NAMALWA (cell line): Measurements from ENCODE around the gene SLC2A6.

Experiments
- DNase-seq: peaks from one replicate; pipeline ENCODE4 v3.0.0-alpha.2; 2015; ENCODE audit warnings: low spot score

The SLC2A6 gene

GRCh38 chr9:133460405-133461175, 18.3 kb downstream of the SLC2A6 start:
- peak; percentile 86 for DNase-seq

GRCh38 chr9:133459476-133460404, 19.2 kb downstream of the SLC2A6 start, which contains the start of gene CACFD1:
CACFD1 (plus strand) TSS chr9:133459978; CDS start chr9:133460067, 89 bp downstream.
- peak; percentile 97 for DNase-seq

DNA sequence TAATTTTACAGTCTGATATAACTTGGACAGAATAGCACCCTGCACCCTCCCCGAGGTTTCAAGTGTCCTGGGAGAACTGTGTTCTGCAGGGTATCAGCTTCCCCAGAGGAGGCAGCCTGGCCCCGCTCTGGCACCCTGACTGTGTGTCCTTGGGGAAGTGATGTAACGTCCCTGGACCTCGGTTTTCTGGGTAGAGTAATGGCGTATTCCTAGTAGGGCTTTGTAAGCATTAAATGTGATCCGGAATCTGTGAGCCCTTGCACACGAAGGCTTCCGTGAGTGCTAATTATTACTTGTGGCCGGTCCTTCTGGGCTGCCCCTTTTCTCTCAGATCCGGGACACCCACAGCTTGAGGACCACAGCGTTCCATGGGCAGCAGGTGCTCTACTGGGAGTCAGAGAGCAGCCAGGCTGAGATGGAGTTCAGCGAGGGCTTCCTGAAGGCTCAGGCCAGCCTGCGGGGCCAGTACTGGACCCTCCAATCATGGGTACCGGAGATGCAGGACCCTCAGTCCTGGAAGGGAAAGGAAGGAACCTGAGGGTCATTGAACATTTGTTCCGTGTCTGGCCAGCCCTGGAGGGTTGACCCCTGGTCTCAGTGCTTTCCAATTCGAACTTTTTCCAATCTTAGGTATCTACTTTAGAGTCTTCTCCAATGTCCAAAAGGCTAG, 20.1 kb downstream of the SLC2A6 start:
- no peak for DNase-seq

- no peak for DNase-seq
Observed at GRCh38 chr9:133457748-133458147, 21.2 kb downstream of the SLC2A6 start.

- DNase-seq, result no peak
Observed at GRCh38 chr9:133457233-133457632, 21.7 kb downstream of the SLC2A6 start.

- no peak for DNase-seq
Observed at GRCh38 chr9:133456409-133456808, 22.5 kb downstream of the SLC2A6 start.

GRCh38 chr9:133455936-133456335, 23.0 kb downstream of the SLC2A6 start:
- DNase-seq, result no peak

DNA sequence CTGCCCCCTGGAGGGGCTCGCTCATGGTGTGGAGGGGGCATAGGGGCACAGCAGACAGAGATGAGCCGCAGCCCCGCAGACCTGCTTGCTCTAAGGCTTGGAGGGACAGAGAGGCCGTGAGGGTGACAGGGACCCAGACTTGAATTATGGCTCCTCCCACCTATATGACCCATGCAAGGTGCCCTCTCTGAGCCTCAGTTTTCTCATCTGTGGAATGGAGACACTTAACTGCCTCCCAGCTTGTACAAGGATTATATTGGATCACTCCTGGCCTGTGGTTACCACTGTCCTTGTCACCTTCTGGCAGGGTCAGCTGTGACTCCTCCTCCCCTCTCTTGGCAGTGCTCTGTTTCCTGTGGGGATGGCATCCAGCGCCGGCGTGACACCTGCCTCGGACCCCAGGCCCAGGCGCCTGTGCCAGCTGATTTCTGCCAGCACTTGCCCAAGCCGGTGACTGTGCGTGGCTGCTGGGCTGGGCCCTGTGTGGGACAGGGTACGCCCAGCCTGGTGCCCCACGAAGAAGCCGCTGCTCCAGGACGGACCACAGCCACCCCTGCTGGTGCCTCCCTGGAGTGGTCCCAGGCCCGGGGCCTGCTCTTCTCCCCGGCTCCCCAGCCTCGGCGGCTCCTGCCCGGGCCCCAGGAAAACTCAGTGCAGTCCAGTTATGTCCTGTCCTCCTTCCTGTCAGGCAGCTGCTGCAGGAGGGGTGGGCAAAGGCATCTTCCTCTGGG, 23.8 kb downstream of the SLC2A6 start:
- DNase-seq, result no peak

- DNase-seq, result no peak
Observed at GRCh38 chr9:133454325-133454724, 24.6 kb downstream of the SLC2A6 start.

DNA sequence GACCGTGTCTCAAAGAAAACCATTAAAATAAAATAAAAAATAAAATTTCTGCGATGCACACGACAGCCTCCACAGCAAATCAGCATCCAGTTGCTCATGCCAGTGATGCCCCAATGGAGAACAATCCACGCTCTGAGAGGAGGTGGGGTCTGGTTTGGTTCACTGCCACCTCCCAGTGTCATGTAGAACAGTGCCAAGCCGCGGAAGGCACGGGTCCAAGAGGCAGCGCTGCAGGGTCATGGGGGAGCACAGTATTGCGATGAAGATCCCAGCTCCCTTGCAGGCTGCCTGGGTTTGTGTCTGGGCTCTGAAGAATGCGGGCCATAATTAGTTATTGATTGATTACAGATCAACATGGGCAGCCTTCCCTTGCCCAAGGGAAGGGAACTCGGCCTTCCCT, 25.2 kb downstream of the SLC2A6 start:
- no peak for DNase-seq

DNA sequence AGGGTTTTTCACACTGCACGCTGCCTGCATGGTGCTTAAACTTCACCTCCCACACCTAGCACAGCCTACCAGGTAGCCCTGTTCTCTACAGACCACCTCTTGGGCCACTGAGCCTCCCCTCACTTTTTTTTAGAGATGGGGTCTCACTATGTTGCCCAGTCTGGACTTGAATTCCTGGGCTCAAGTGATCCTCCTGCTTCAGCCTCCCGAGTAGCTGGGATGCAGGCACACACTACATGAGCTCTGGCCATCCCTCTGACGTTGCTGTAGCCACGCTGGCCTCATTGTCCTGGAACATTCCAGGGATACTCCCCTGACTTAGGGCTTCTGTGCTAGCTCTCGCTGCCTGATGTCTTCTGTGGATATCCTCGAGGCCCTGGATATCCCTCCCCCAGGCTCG, 26.3 kb downstream of the SLC2A6 start:
- no peak for DNase-seq

DNA sequence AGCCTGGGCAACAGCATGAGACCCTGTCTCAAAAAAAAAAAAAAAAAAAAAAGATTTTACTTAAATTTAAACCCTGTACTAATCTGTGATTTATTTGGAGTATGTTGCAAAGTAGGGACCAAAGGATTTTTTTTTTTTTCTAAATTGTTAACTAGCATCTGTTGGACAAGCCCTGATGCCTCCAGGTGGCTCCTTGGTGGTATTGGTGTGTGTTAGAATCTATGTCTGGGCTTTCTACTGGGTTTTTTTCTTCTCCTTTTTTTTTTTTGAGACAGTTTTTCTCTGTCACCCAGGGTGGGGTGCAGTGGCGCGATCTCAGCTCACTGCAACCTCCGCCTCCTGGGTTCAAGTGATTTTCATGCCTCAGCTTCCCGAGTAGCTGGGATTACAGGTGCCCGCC, 27.0 kb downstream of the SLC2A6 start:
- peak; percentile 53 for DNase-seq

GRCh38 chr9:133449760-133450159, 29.1 kb downstream of the SLC2A6 start:
- no peak for DNase-seq

- DNase-seq, result no peak
Observed at GRCh38 chr9:133448487-133448972, 30.4 kb downstream of the SLC2A6 start.

GRCh38 chr9:133445293-133445969, 33.5 kb downstream of the SLC2A6 start:
- DNase-seq, result no peak

DNA sequence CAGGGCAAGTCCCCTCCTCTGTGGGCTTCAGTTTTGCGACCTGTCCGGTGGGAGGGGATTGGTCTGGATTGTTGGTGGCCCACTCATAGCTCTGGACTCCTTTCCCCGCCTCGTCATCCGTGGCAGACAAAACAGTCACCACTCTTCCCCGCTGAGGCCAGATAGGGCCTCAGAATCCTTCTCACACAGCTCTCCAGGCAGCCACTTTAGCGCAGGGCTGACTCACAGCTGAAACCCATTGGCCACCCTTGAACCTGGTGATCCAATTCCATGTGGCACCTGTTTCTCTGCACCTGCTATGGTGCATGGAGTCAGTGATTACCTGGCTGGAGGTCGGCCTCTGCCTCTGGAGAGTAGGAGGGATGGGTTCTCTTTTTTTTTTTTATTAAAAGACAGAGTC, 34.9 kb downstream of the SLC2A6 start:
- no peak for DNase-seq

- DNase-seq, result no peak
Observed at GRCh38 chr9:133443248-133443647, 35.7 kb downstream of the SLC2A6 start.

DNA sequence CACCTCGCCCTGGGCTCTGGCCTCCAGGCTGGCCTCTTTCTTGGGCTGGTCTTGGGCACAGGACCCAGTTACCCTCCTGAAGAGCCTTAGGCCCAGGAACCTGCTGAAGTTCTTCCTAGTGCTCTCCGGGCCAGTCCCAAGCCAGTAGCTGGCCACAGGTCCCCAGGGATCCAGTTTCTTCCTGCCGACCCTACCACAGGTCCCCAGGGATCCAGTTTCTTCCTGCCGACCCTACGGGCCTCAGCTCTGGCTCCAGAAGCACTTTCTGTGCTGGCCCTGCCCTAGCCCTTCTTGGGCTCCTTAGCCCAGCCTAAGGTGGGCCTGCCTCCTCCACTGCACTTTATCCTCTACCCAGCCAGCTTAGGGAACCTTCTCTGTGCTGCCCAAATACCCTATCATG, 37.3 kb downstream of the SLC2A6 start:
- DNase-seq, result no peak

DNA sequence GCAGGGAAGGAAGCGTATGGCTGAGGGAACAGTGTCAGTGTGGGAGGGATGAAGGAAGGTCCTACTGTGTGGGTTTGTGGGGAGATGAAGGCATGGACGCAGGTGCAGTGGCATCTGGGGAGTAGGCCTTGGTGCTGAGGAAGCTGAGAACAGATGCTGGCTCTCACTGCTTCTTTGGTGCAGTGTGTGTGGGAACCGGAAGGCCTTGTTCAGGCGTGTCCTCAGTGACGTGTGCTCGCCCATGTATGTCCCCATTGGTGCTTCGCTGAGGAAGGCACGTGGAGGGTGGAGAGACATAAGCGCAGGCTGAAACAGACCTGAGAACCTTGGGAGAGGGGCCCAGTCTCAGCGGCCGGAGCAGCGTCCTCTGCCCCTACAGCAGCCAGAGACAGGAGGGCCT, 38.0 kb downstream of the SLC2A6 start:
- DNase-seq, result peak; percentile 86

DNA sequence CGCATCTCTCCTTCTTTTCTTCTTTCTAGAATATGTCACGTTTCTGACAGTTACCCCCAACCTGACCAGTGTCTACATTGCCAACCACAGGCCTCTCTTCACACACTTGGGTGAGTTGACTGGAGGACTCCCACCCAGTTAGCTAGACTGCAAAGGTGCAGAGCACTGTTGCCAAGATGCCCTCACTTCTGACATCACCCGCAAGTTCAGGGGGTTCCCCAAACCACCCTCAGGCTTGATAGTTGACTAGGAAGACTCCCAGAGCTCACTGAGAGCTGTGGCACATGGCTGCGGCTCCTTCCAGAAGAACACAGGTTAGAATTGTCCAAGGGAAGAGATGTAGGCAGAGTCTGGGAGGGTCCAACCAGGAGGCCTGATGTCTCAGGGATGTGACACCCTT, 39.6 kb downstream of the SLC2A6 start:
- DNase-seq, result no peak
